NB4 (cell line): ENCODE data around the gene DNAH11.

Experiments used
- MYC ChIP-seq: IDR thresholded peaks from 2 replicates; pipeline ENCODE4 v1.6.1; 2011; ENCODE audit warnings: low read depth, low read length
- POLR2A ChIP-seq: IDR thresholded peaks from 2 replicates; pipeline ENCODE4 v1.6.1; 2011; ENCODE audit warnings: mild to moderate bottlenecking; ENCODE audit not compliant: insufficient read length; ENCODE audit errors: extremely low read depth
- TF ChIP-seq, protein P1 (sequence below): IDR thresholded peaks from one replicate; pipeline ENCODE4 v1.5.1; 2012; ENCODE audit warnings: low read depth, low read length

DNA sequence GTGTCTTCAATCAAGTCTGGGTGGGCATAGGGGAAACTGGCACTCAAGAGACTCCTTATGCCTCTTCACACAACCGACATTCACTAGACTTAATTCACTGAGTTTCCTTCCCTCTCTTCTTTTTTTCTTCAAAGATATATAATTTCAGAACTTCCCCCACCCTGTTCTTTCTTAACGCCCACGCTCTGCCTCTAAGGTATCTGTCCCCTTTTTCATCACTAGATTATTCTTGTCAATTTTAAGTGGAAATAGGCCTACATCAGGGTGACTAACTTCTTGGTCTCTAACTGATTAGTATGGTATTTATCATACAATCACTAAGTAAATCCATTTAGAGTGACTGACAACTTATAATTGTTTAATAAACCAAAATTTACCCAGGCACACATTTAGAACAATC is 276.2 kb downstream of the DNAH11 start:
- TF ChIP-seq, protein P1, sequence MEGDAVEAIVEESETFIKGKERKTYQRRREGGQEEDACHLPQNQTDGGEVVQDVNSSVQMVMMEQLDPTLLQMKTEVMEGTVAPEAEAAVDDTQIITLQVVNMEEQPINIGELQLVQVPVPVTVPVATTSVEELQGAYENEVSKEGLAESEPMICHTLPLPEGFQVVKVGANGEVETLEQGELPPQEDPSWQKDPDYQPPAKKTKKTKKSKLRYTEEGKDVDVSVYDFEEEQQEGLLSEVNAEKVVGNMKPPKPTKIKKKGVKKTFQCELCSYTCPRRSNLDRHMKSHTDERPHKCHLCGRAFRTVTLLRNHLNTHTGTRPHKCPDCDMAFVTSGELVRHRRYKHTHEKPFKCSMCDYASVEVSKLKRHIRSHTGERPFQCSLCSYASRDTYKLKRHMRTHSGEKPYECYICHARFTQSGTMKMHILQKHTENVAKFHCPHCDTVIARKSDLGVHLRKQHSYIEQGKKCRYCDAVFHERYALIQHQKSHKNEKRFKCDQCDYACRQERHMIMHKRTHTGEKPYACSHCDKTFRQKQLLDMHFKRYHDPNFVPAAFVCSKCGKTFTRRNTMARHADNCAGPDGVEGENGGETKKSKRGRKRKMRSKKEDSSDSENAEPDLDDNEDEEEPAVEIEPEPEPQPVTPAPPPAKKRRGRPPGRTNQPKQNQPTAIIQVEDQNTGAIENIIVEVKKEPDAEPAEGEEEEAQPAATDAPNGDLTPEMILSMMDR, result no peak
- TF ChIP-seq POLR2A (no peak), MYC (no peak)
